GM12875 (cell line): Measurements from ENCODE around the gene EIF4E3.

Experiments used
- H3K4me3 ChIP-seq: one replicate; pipeline ENCODE4 v1.5.1; 2011; ENCODE audit warnings: low read depth, low read length, control low read depth
- CTCF ChIP-seq: IDR thresholded peaks from 2 replicates; pipeline ENCODE4 v1.5.1; 2011; ENCODE audit warnings: low read depth, mild to moderate bottlenecking, control low read depth, inconsistent platforms, low read length, moderate library complexity, borderline replicate concordance; ENCODE audit not compliant: insufficient read depth

EIF4E3 gene

GRCh38 chr3:71725271-71725991 is at the start of gene EIF4E3:
Gene EIF4E3, minus strand, starts transcription at chr3:71725402. Its CDS starts 35 bp downstream, at chr3:71725367.
- peak within 1 kb of the TSS; percentile 42 for H3K4me3 ChIP-seq
- TF ChIP-seq CTCF, result no peak

GRCh38 chr3:71771884-71772283 is 46.7 kb upstream of the EIF4E3 start:
- no peak for TF ChIP-seq CTCF
- H3K4me3 ChIP-seq, result no peak overlapping the region

- no peak overlapping the region for H3K4me3 ChIP-seq
- TF ChIP-seq CTCF, result no peak
Observed at GRCh38 chr3:71771126-71771525, 45.9 kb upstream of the EIF4E3 start.

GRCh38 chr3:71763426-71763825 is 38.2 kb upstream of the EIF4E3 start:
- no peak for TF ChIP-seq CTCF

GRCh38 chr3:71760140-71760539 is 34.9 kb upstream of the EIF4E3 start:
- no peak for TF ChIP-seq CTCF

More at GRCh38 chr3:71763426-71763825, 38.2 kb upstream of the EIF4E3 start:
- H3K4me3 ChIP-seq, result no peak overlapping the region

GRCh38 chr3:71759401-71759800 is 34.2 kb upstream of the EIF4E3 start:
- TF ChIP-seq CTCF, result no peak

More at GRCh38 chr3:71760140-71760539, 34.9 kb upstream of the EIF4E3 start:
- H3K4me3 ChIP-seq, result no peak overlapping the region

GRCh38 chr3:71758091-71758490 is 32.9 kb upstream of the EIF4E3 start:
- TF ChIP-seq CTCF, result no peak
- no peak overlapping the region for H3K4me3 ChIP-seq

More at GRCh38 chr3:71759401-71759800, 34.2 kb upstream of the EIF4E3 start:
- H3K4me3 ChIP-seq, result no peak overlapping the region
